A549 (cell line): ENCODE measurements around the gene REM1.

Experiments used
- EP300 ChIP-seq, 2 experiments: fragments of >200 bp; sonication (Bioruptor Twin); formaldehyde crosslinking; IDR thresholded peaks; 2 replicates in 1 of 2; 3 replicates in 1 of 2; pipeline ENCODE4 v1.6.1; 2016 to 2017
- GATA3 ChIP-seq: IDR thresholded peaks from 2 replicates; pipeline ENCODE4 v1.6.1; 2012; ENCODE audit warnings: borderline replicate concordance
- MAFK ChIP-seq: fragments of 450-650 bp; IDR thresholded peaks from 2 replicates; pipeline ENCODE4 v1.6.1; 2014; ENCODE audit not compliant: partially characterized antibody
- MAX ChIP-seq: IDR thresholded peaks from 2 replicates; pipeline ENCODE4 v1.6.1; 2012
- SMC3 ChIP-seq: fragments of >200 bp; sonication (Bioruptor Twin); formaldehyde crosslinking; IDR thresholded peaks from 3 replicates; pipeline ENCODE4 v1.6.1; 2018; ENCODE audit warnings: inconsistent platforms
- TF ChIP-seq, protein P1 (sequence below): fragments of >200 bp; sonication (Bioruptor Twin); formaldehyde crosslinking; IDR thresholded peaks from 3 replicates; pipeline ENCODE4 v1.5.1; 2016

GRCh38 chr20:31446084-31446819, 28.8 kb upstream of the REM1 start:
- TF ChIP-seq SMC3 (no peak), MAX (no peak), MAFK (no peak), GATA3 (no peak), EP300 (IDR thresholded peaks at IDR 0.05) (no peak)
- TF ChIP-seq, protein P1, sequence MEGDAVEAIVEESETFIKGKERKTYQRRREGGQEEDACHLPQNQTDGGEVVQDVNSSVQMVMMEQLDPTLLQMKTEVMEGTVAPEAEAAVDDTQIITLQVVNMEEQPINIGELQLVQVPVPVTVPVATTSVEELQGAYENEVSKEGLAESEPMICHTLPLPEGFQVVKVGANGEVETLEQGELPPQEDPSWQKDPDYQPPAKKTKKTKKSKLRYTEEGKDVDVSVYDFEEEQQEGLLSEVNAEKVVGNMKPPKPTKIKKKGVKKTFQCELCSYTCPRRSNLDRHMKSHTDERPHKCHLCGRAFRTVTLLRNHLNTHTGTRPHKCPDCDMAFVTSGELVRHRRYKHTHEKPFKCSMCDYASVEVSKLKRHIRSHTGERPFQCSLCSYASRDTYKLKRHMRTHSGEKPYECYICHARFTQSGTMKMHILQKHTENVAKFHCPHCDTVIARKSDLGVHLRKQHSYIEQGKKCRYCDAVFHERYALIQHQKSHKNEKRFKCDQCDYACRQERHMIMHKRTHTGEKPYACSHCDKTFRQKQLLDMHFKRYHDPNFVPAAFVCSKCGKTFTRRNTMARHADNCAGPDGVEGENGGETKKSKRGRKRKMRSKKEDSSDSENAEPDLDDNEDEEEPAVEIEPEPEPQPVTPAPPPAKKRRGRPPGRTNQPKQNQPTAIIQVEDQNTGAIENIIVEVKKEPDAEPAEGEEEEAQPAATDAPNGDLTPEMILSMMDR = no peak
